ENCODE data around the gene ZNF827. TPM values are rescaled to one million over a fixed set of nuclear protein-coding genes. Genes with fewer than 3 reads are reported as not detected.

Gene ZNF827
- total RNA-seq, 4 donors from 2014 or later, result 9.3 to 39.4 (median 20.3) TPM

GRCh38 chr4:145819101-145819852, 119.3 kb downstream of the ZNF827 start:
- no peak for ATAC-seq
- WGBS, 2 donors (ENCODE audit: low coverage in 1 of 2), result 44 to 56% methylated on average over 10 of the region's 10 CpGs
- Histone ChIP-seq H3K36me3 (peaks cover 0 to 13% of the 10 kb centered on the region in 2 donors), H3K27me3 (no peaks in the 10 kb centered on the region), H3K4me1 (peaks cover 0 to 40% (median 3%) of the 10 kb centered on the region in 3 donors), H3K27ac (peak overlapping the region in 3 of 4 donors; percentile 51 to 68 (median 68)), H3K4me3 (no peak overlapping the region), H3K9me3 (no peaks in the 10 kb centered on the region)
- TF ChIP-seq POLR2AphosphoS5 (IDR thresholded peaks at IDR 0.05), result no peak
- no peak for TF ChIP-seq POLR2A (IDR thresholded peaks at IDR 0.05)
- no peak for TF ChIP-seq CTCF (IDR thresholded peaks at IDR 0.05)
- TF ChIP-seq EP300 (IDR thresholded peaks at IDR 0.05), result no peak

GRCh38 chr4:145818011-145818410, 120.6 kb downstream of the ZNF827 start:
- ATAC-seq, result no peak
- no peaks in the 10 kb centered on the region for H3K27me3 ChIP-seq
- no peak overlapping the region for H3K4me3 ChIP-seq
- H3K36me3 ChIP-seq, result peaks cover 0 to 25% of the 10 kb centered on the region in 2 donors
- TF ChIP-seq EP300 (IDR thresholded peaks at IDR 0.05) (no peak), POLR2AphosphoS5 (IDR thresholded peaks at IDR 0.05) (no peak), POLR2A (IDR thresholded peaks at IDR 0.05) (no peak), CTCF (IDR thresholded peaks at IDR 0.05) (no peak)
- no peaks in the 10 kb centered on the region for H3K9me3 ChIP-seq
- no peak overlapping the region for H3K27ac ChIP-seq
- 100% methylated on average over 2 of the region's 2 CpGs for WGBS, 2 donors (ENCODE audit: low coverage in 1 of 2)
- peaks cover 0 to 40% (median 3%) of the 10 kb centered on the region in 3 donors for H3K4me1 ChIP-seq

- ATAC-seq, result no peak
- Histone ChIP-seq H3K27me3 (no peaks in the 10 kb centered on the region), H3K27ac (no peak overlapping the region), H3K36me3 (peaks cover 0 to 25% of the 10 kb centered on the region in 2 donors), H3K9me3 (no peaks in the 10 kb centered on the region), H3K4me3 (no peak overlapping the region), H3K4me1 (peaks cover 0 to 23% (median 3%) of the 10 kb centered on the region in 3 donors)
- TF ChIP-seq CTCF (IDR thresholded peaks at IDR 0.05) (no peak), POLR2AphosphoS5 (IDR thresholded peaks at IDR 0.05) (no peak), POLR2A (IDR thresholded peaks at IDR 0.05) (no peak), EP300 (IDR thresholded peaks at IDR 0.05) (no peak)
- WGBS, 2 donors (ENCODE audit: low coverage in 1 of 2), result 100% methylated on average over 3 of the region's 3 CpGs
Measured at GRCh38 chr4:145816091-145816490, 122.5 kb downstream of the ZNF827 start.

- peaks cover 0 to 19% (median 3%) of the 10 kb centered on the region in 3 donors for H3K4me1 ChIP-seq
- TF ChIP-seq POLR2AphosphoS5 (IDR thresholded peaks at IDR 0.05) (no peak), POLR2A (IDR thresholded peaks at IDR 0.05) (no peak), CTCF (IDR thresholded peaks at IDR 0.05) (no peak), EP300 (IDR thresholded peaks at IDR 0.05) (no peak)
- no peaks in the 10 kb centered on the region for H3K9me3 ChIP-seq
- no peak overlapping the region for H3K4me3 ChIP-seq
- H3K27me3 ChIP-seq, result no peaks in the 10 kb centered on the region
- ATAC-seq, result no peak
- peaks cover 0 to 25% of the 10 kb centered on the region in 2 donors for H3K36me3 ChIP-seq
- H3K27ac ChIP-seq, result no peak overlapping the region
- 20 to 43% methylated on average over 1 of the region's 1 CpG for WGBS, 2 donors (ENCODE audit: low coverage in 1 of 2)
Measured at GRCh38 chr4:145815626-145816025, 123.0 kb downstream of the ZNF827 start.

All from gastroesophageal sphincter (tissue), 4 donors.